HG02885 (cell line): ENCODE data around the gene ABCA4.

Experiments used
- ATAC-seq: cut with Tn5 transposase; IDR thresholded peaks from one replicate; pipeline ENCODE4 v1.9.1; 2021; ENCODE audit warnings: mild to moderate bottlenecking; ENCODE audit not compliant: unreplicated experiment, poor library complexity

Gene ABCA4

GRCh38 chr1:94033849-94034248 is 87.1 kb downstream of the ABCA4 start:
- ATAC-seq = no peak

- no peak for ATAC-seq
Observed at GRCh38 chr1:94032637-94033036, 88.3 kb downstream of the ABCA4 start.

DNA sequence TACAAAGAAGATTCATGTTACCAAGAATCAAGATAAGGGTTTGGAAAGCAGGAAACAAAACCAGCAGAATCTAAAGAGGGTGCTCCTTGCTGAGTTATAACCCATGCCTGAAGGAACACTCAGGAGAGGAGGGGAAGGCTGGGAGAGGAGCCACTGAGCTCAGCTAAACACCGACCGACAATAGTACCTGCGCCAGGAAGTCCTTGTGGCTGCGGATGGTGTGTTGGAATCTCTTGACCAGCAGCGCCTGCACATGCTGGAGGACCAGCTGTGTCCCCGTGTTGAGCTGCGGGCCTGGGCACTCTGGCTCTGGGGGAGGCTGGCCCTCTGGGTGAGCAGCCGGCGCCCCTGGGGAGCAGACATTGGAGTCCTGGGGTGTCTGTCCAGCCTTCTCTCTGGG is 89.4 kb downstream of the ABCA4 start:
- ATAC-seq = no peak

DNA sequence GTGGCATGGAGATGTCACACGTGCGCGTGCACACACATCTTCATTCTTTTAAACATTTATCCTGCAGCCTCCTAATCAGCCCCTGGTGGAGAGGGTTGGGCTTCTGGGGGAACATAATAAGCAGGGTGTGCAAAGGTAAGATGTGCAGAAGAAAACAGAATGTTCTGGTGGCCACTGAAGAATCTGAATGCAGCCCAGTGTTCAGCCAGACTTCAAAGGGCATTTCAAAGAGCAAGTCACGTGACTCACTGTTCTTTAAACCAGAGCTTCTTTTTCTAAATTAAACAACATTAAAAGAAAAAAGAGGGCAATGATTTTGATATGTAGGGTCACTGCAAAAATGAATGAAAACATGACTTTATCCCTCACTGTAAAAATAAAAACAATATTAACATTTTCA is 89.8 kb downstream of the ABCA4 start:
- ATAC-seq = no peak

- ATAC-seq = no peak
Observed at GRCh38 chr1:94029130-94029993, 91.6 kb downstream of the ABCA4 start.

- ATAC-seq = no peak
Observed at GRCh38 chr1:94027721-94028515, 93.0 kb downstream of the ABCA4 start.

GRCh38 chr1:94026619-94027380 is 94.1 kb downstream of the ABCA4 start:
- ATAC-seq = no peak

GRCh38 chr1:94025383-94026340 is 95.3 kb downstream of the ABCA4 start:
- ATAC-seq = no peak

- no peak for ATAC-seq
Observed at GRCh38 chr1:94024104-94024792, 96.7 kb downstream of the ABCA4 start.

GRCh38 chr1:94022471-94023189 is 98.3 kb downstream of the ABCA4 start:
- no peak for ATAC-seq

DNA sequence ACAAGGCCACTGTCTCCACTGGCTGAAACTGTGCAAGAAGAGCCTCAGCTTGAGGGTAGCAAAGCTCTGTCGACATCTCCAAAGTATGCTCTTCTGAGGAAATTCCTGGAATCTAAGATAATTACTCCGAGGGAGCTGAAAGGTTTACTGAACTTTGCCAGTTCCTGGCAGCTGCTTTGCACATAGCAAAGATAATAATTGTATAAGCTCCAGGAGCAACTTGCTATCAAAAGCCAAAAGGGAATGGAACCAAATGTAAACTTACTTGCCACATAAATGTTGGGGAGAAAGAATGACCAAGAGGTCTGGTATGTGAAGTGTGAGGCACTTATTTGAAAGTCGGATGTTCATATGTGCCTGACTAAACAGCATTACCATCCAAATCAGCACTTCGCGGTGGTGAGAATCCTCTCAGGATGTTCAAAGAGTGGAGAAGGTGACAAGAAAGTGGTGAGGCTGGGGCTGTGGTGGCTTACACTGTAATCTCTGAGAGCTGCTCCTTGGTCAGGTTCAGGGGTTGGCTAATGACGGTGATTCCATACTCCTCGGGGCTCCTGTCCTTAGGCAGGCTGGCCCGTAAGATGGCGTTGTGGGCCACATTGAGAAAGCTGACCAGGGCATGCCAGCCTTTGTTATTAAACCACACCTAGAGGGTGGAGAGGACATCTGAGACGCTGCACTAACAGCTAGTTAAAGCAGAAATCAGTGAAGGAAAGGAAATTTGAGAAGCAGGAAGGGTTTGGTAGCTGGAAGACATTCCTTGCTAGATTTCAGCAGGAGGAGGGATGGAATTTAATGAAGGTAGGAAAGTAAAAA is 100.0 kb downstream of the ABCA4 start:
- ATAC-seq = no peak

GRCh38 chr1:94019327-94019726 is 101.6 kb downstream of the ABCA4 start:
- ATAC-seq = no peak

DNA sequence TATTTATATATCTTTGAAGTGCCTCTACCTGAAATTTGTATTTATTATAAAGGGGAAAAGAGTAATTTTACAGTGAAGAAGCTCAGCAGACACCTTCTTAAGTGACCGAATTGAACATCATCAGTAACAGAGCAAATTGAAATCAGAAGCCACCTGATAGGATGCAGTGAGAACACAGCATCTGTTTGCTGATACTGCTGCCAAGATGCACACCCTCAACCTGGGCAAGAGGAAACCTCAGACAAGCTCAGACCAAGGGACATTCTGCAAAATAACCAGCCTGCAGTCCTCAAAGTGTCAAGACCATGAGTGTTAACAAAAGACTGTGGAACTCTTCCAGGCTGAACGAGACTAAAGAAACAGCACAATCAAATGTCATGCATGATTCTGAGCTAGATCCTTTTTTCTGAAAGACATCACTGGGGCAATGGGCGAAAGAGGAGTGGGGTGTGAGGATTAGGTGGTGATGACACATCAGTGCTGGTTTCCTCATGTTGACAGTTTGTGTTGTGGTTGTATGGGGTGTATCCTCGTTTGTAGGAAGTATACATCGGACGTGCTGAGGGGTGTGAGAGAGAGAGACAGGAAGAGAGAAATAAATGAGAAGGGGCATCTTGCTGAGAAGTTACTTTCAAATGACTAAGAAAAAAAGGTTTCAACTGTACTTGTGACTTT is 103.7 kb downstream of the ABCA4 start:
- no peak for ATAC-seq

DNA sequence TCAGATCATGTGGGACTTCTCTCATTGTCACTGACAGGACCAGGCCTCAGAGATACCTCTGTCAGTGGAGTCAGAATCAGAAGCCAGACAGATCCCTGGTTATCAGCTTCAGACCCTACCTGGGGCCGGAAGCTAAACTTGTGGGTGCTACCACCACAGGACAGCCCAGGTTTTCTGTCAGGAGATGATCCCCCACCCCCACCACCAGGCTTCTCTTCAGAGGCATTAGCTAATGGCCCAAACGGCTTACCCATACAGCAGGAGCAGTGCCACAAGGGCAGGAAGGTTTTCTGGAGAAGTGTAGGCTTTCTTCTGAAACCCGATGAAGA is 105.5 kb downstream of the ABCA4 start:
- ATAC-seq = no peak

GRCh38 chr1:94014635-94015488 is 106.1 kb downstream of the ABCA4 start:
- ATAC-seq = no peak

GRCh38 chr1:94014087-94014486 is 106.9 kb downstream of the ABCA4 start:
- no peak for ATAC-seq
